ENCODE measurements around the gene GPR26.

The GPR26 gene

GRCh38 chr10:123649676-123650075 lies 16.5 kb upstream of the GPR26 start:
- no peak for DNase-seq

- DNase-seq, result no peak
These were observed 14.6 kb upstream of the GPR26 start for GRCh38 chr10:123651421-123652047.

GRCh38 chr10:123655751-123656150 lies 10.4 kb upstream of the GPR26 start:
- no peak for DNase-seq

- DNase-seq, result no peak
These were observed 2.6 kb upstream of the GPR26 start for GRCh38 chr10:123663522-123663921.

- no peak for DNase-seq
These were observed 466 bp upstream of the GPR26 start for GRCh38 chr10:123665491-123666286.

- no peak for DNase-seq
These were observed 3.7 kb downstream of the GPR26 start for GRCh38 chr10:123669886-123670285.

- no peak for DNase-seq
These were observed 7.0 kb downstream of the GPR26 start for GRCh38 chr10:123673198-123673597.

GRCh38 chr10:123674741-123675140 lies 8.6 kb downstream of the GPR26 start:
- no peak for DNase-seq

- no peak for DNase-seq
These were observed 9.7 kb downstream of the GPR26 start for GRCh38 chr10:123675811-123676210.

GRCh38 chr10:123677556-123677955 lies 11.4 kb downstream of the GPR26 start:
- no peak for DNase-seq

GRCh38 chr10:123678376-123678775 lies 12.2 kb downstream of the GPR26 start:
- no peak for DNase-seq

- no peak for DNase-seq
These were observed 15.1 kb downstream of the GPR26 start for GRCh38 chr10:123681285-123681684.

GRCh38 chr10:123682477-123682876 lies 16.3 kb downstream of the GPR26 start:
- DNase-seq, result no peak

- DNase-seq, result no peak
These were observed 17.3 kb downstream of the GPR26 start for GRCh38 chr10:123683459-123683858.

- DNase-seq, result no peak
These were observed 17.7 kb downstream of the GPR26 start for GRCh38 chr10:123683865-123684264.

GRCh38 chr10:123685260-123685659 lies 19.1 kb downstream of the GPR26 start:
- no peak for DNase-seq

- no peak for DNase-seq
These were observed 21.6 kb downstream of the GPR26 start for GRCh38 chr10:123687758-123688157.

- DNase-seq, result no peak
These were observed 23.7 kb downstream of the GPR26 start for GRCh38 chr10:123689880-123690279.

- DNase-seq, result no peak
These were observed 37.1 kb downstream of the GPR26 start for GRCh38 chr10:123703195-123703790.

GRCh38 chr10:123704076-123704475 lies 37.9 kb downstream of the GPR26 start:
- DNase-seq, result no peak

GRCh38 chr10:123704812-123705211 lies 38.7 kb downstream of the GPR26 start:
- DNase-seq, result no peak

GRCh38 chr10:123706236-123706635 lies 40.1 kb downstream of the GPR26 start:
- no peak for DNase-seq

- no peak for DNase-seq
These were observed 49.4 kb downstream of the GPR26 start for GRCh38 chr10:123715546-123715945.

- DNase-seq, result no peak
These were observed 51.2 kb downstream of the GPR26 start for GRCh38 chr10:123717336-123717735.
